HG03575 (cell line): ENCODE measurements around the gene GNG2.

Source experiments
- ATAC-seq: cut with Tn5 transposase; IDR thresholded peaks from one replicate; pipeline ENCODE4 v1.9.1; 2021; ENCODE audit not compliant: unreplicated experiment, insufficient number of reproducible peaks, low FRiP score; ENCODE audit errors: extremely low read depth

The GNG2 gene

DNA sequence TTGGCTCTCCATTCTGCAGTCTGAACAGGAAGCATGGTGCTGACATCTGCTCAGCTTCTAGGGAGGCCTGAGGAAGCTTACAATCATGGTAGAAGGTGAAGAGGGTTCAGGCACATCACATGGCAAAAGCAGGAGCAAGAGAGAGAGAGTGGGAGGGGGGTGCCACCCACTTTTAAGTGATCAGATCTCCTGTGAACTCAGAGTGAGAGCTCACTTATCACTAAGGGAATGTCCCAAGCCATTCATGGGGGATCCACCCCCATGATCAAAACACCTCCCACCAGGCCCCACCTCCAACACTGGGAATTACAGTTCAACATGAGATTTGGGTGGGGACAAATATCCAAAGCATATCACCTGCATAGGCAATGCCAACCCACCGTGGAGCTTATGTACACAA lies 9.8 kb upstream of the GNG2 start:
- no peak for ATAC-seq

DNA sequence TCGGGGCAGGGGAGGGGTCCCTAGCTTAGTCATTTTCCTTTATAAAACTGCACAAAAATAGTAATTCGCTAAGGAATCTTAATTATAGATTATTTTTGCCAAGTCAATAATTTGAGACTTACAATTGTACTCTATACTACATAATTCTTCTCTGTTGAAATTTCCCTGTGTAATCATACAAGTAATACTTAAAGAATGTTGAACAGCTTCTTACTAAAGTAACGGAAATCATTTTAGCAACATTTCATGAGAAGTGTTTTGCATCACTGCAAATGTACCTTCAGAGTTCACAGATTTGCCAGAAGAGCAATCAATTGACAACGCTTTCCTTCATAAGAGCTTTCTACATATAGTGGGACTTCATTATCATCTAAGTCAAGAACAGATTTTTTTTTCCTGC lies 7.9 kb upstream of the GNG2 start:
- ATAC-seq: no peak

DNA sequence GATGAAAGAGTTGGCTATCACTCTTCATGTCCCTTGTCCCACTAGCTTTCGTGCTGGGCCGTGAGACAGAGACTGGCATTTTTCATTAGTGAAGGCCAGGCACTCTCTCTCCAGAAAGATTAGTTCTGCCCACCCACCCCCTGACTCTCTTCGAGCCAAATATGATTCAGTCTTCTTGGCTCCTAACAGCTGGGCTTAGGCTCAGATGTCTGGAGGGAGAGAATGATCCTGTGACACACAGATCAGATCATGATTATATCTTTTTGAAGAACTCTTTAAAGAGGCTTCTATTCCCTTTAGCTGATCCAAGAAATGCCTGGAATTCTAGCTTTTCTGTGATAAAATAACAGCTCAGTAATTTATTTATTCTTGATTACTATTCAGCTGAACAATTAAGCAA lies 5.2 kb upstream of the GNG2 start:
- no peak for ATAC-seq

DNA sequence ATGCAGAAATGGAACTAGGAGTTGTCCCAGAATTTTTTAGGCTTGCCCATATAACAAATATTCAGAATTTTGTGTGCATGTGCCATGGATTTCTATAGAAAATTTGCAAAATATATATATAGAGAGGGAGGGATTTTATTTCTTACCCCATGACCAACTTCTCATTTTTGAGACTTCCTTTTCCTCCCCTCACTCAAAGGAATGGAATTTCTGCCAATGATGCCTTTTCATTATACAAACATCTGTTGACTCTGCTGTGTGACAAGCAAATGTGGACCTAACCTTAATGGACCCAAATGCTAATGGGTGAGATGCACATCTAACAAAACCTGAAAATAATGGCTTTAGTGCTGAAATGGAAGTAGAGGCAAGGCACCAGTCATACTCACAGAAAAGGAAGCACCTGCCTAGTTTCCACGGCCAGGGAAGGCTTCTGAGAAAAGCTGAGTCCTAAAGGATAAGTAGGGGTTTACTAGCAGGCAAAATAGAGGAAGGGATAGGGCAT lies 3.6 kb upstream of the GNG2 start:
- ATAC-seq: no peak

DNA sequence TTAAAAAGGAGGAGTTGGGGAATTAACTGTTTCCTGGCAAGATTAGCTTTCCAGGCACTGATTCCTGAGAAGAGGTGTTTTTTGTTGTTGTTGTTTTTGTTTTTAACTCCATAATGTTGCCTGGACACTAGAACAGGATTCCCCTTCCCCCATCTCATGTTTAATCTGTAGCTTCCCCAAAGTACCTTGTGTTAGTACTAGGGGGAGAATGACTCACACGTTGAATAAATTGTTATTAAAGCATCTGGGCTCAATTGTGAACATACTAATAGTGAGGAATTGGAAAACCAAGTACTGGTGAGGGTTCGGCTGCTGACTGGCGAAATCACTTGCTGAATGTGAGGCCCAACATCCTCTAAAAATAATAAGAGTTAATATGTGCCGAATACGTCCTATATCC lies 1.3 kb upstream of the GNG2 start:
- no peak for ATAC-seq

DNA sequence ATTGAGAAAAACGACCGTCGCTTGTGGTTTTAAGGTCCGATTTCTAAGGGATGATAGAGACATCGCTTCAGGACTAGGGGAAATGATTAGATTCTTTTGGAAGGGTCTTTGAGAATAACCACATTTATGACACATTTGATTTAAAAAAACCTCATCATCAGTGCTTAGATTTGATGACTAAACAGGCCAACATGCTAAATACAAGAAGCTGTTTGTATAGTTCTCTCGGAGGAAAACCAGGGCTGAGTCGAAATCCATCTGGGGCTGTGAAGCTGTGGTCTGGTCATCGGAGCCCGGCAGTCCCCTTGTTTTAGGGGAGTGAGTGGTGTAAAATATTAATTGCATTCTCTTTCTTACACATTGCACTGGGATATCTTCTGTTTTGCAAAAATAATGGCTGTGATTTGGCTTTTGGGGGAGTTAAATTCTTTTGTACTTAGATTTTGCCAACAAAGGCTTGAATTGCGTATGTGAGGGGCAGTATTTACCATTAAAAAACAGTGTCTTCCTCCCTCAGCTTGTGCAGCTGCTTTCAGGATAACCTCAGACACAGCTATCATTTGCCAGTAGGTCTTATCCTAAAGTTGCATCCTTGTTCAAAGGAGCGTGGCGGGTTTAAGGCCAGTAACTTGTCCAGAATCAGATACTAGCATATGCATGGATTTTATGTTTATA lies 550 bp downstream of the GNG2 start:
- ATAC-seq: no peak

DNA sequence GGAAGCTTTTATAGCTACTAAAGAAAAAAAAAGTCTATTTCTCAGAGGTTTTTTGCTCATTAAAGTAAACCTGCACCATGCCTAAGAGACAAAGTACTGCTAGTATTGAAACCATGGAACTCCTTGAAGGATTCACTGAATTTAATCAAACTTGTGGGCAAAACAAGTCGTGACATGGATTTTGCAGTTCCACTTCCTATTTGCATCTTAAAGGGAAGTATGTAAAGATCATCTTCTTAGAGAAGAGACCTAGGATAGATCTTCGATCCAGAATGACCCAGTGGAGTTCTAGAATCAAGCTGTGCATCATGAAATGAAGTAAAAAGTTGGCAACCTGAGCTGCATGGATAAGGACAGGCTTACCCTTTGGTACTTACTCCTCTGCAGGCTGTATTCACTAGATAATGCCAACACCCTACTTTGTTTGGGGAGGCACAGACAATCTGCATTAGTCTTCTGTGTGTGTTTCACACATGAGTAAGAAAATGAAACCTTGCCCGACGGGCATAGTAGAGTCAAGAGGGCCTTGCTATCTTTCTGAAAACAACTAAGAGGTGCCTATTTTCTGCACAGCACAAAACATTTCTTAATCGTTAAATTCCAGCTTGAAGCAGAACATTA lies 1.9 kb downstream of the GNG2 start:
- no peak for ATAC-seq

DNA sequence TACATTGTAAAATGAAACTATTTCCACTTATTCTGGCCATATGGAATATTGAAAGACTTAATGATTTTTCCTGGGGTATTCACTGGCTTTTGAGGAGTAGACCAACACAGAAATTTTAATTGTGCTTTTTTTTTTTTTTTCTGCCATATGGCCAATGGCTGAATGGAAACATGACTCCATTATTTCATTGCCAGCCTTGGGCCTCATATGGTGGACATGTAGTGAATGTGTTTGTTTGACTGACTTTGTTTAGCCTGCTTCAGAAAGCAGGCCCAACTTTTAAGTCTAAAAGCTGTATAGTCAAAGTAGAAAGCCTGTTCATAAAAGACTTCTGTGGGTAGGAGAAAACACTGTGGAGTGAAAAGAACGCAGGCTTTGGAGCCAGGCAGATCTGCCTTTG lies 2.4 kb downstream of the GNG2 start:
- ATAC-seq: no peak

DNA sequence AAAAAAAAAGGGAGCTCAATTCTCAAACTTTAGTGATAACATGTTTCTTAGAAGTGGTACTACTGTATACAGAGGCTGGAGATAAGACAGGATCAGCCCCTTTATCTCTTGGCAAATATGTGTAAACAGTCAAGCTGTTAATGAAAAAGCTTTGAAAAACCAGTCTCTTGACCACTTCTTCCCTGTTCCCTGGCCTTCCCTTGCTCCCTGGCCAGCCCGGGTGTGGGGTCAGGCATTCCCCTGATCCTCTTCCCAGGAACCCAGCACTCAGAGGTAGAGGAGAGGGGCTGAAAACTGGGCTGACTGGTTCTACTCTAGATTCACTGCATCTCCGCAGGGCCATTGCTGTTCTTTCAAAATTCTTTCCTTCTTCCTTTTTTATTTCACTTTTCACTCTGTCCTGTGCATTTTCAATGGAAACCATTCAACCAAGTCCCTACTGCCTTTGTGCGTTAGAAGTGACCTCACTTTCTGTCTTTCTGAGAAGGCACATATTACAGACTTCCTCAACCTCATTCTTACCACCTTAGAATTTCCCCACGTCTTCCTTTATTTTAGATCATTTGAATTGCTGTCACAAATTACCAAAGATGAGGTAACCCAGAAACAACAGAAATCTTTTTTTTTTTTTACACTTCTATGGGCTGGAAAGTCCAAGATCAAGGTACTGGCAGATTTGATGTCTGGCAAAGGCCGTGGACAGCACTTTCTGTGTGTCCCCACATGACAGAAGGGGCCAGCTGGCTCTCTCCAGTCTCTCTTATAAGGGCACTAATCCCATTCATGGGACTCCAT lies 5.7 kb downstream of the GNG2 start:
- peak; percentile 36 for ATAC-seq

DNA sequence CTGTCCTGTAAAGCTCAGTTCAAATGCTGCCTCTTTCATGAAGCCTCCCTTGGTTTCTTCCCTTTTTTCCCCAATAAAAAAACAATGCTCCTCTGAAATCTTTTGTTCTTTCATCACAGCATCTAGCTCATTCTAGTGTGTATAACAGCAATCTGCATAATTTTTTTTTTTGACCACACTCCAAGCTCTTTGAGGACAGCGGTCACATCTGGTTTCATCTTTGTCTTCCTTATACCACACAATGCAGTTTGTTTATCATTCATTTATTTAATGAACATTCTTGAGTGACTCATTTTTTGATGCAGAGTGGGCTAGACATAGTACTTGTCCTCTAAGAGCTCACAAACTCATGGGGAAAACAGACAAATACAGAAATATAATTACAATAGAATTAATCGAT lies 7.3 kb downstream of the GNG2 start:
- ATAC-seq: no peak

DNA sequence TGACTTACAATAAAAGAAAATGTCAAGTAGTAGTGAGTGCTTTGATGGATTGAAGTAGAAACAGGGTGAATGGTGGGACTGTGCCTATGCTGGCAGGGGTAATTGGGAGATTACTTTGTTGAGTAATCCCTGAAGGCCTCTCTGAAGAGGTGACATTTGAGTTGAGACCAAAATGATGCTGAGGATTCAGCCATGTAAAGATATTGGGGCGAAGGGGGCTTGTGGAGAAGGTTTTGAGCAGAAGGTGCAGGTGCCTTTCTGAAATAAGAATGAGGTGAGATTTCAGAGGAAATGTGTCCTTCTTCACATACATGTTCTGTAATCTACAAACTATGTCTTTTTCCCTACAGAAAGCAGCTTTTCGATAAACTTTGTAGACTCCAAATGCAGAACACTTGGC lies 8.0 kb downstream of the GNG2 start:
- no peak for ATAC-seq

DNA sequence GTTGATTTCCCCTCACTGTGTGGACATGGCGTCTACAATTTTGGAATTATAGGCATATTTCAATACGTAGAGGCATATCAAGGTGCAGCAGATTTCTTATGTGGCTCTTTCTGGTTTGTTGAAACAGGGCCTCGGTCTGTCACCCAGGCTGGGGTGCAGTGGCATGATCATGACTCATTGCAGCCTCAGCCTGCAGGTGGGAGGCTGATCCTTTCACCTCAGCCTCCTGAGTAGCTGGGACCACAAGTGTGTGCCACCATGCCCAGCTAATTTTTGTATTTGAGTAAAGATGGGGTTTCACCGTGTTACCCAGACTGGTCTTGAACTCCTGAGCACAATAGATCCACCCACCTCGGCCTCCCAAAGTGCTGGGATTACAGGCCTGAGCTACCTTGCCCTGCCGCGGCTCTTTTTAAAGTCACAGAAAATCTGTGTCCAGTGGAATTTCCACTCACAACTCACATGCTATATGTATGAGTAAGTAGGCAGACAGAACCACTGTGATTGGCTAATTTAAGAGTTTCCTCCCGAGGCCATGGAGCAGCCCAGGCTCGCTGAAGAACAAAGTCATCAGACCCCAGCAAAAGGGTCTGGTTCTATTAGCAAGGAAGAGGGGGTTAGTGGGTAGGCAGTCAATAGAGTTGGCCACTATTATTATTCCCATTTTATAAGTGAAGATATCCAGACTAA lies 9.1 kb downstream of the GNG2 start:
- ATAC-seq: no peak

DNA sequence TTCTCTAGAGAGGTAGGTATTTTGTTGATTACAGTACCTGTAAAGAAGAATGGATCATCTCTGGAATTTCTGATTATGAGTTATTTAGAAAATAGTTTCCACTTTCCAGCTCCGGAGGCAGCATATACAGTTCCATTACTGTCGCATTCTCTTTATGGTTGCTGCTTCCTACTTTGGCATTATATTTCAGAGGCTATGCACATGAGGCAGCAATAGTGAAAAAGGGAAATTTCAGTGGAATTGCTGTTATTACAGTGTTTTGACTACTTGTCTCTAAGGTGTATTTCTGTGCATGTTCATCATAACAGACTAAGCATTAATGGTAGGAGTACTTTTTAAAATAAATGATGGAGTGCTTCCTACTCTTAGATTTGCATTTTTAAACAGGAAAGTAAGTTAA lies 10.2 kb downstream of the GNG2 start:
- ATAC-seq: no peak

DNA sequence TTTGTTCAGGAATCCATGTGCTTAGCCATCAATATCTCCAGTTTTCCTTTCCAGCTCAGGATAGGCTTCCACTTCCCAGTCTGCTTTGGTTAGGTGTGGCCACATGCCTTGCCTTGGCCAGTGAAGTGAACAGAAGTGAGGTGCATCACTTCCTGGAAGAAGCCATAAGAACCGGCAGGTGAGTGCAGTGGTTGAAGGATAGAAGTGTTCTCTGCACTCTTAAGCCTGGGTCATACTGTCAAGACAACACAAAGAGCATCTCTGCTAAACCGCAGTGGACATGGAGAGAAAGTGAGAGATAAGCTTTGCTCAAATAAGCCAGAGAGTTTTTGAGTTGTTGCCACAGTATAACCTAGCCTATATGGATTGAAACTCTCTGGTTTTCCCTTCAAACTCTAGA lies 11.4 kb downstream of the GNG2 start:
- ATAC-seq: no peak

DNA sequence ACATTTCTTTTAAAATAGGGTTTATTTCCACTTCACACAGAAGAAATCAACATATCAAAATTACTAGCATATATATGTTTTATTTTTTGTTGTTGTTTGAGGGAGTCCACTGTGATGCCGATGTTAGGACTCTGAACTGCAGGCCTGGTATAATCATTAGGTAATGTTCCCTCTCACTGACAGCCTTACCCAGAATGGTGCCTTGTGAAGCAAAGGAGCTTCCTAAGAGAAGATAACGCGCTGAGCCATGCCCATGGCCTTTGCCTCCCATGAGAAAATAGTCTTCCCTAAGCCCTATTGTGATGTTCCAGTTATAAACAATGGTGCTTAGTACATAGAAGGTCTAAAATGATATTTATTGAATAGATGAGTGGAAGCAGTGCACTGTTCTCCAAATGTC lies 12.0 kb downstream of the GNG2 start:
- no peak for ATAC-seq

DNA sequence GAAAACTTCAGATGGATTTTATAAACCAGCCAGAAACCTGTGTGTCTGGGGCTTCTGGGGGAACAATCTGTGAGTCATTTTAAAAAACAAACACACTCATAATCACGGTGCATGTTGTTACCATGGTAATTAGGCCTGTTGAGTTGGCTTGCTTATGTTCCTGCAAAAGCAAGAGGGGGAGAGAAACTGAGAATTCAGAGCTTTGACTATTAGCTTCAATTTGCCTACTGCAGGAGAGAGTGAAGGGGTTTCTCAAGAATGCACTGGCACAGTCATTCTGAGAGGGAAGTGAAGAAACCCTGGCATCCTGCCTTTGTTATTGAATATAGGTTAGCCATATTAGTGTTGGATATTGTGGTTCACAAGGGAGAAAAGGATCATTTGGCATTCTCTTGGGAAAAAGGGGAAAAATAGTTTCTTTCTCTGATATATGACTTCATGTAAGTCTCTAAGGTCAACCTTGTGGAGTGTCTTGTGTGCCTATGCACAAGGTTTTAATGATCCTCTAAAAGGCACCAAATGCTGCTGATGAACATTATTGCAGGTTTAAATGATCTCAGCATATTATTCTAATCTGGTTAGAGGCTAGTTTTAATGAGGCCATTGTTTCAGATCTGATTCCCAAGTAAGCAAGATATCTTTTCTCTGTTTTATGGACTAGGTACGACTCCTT lies 12.9 kb downstream of the GNG2 start:
- ATAC-seq: peak; percentile 92

DNA sequence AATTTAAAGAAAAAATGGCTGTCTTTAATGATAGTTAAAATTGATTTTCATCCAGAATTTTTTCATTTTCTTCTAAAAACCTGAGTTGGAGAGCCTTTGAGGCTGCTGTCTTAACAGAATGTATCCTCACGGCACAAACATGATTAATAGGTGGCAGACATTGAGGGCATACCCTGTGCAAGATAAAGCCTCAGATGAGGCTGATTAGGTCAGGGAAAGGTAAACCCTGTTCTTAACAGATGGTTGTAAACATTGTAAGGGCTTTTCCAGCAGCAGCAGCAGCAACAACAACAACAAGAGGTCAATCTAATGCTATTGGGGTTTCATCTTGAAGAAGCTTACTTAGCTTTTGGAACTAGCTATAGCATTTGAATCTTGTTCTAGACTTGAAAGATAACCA lies 17.4 kb downstream of the GNG2 start:
- no peak for ATAC-seq

DNA sequence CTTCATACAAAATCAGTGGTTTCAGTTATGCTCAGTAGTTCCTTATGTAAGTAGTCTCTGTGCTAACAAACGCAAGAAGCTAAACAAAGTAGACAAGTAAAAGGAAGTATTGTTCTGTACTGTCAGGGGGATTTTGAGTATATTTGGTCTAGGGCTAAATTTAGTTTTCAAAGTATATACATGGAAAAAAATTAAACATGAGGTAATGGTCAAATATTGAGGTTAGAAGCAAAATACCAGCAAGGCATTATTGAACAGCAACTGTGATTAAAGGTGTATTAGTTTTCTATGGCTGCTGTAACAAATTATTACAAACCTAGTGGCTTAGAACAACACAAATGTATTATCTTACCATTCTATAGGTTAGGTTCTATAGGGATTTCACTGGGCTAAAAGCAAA lies 18.8 kb downstream of the GNG2 start:
- ATAC-seq: no peak
